PC-3 (cell line): Measurements from ENCODE around the gene HOOK1. TPM values are rescaled to one million over a fixed set of nuclear protein-coding genes. Genes with fewer than 3 reads are reported as not detected.
"Not testable (repeated sequence)": the region's sequence is repeated elsewhere in the genome, so short reads cannot be mapped to it uniquely, and the experiment has no call there.

Source experiments
- ATAC-seq: fragments of 200-7000 bp; cut with Tn5 transposase; 2 replicates; pipeline ENCODE4 v1.9.1; 2020; ENCODE audit warnings: mild to moderate bottlenecking, moderate library complexity
- BruUV-seq: library from RNA; stranded (reverse); fragments of 400-500 nt; replicated peaks from 2 replicates; lab custom pipeline; 2021; lab: Mats Ljungman, UMichigan
- CTCF ChIA-PET: fragments of 300-600 bp; sonication (Branson Sonifier 250); formaldehyde crosslinking; loops from one replicate; lab custom pipeline; 2022; ENCODE audit warnings: antibody characterized with exemption; lab: Charles Lee
- POLR2A ChIA-PET: fragments of 300-600 bp; sonication (Branson Sonifier 250); formaldehyde crosslinking; loops from one replicate; lab custom pipeline; 2022; ENCODE audit warnings: antibody characterized with exemption; ENCODE audit not compliant: unreplicated experiment; lab: Charles Lee
- DNase-seq: peaks from one replicate; pipeline ENCODE4 v3.0.0-alpha.2; 2015
- H2AFZ ChIP-seq: fragments of 300-600 bp; sonication (generic); 2 replicates; pipeline ENCODE4 v1.6.0; 2016; ENCODE audit warnings: antibody characterized with exemption, low read length
- H3F3A ChIP-seq: fragments of 300-600 bp; sonication (generic); one replicate; pipeline ENCODE4 v1.6.0; 2017; ENCODE audit warnings: antibody characterized with exemption, low read length, control low read depth, mild to moderate bottlenecking; ENCODE audit not compliant: unreplicated experiment
- H3K27ac ChIP-seq: fragments of 300-600 bp; sonication (generic); 2 replicates; pipeline ENCODE4 v1.5.1; 2016; ENCODE audit warnings: mild to moderate bottlenecking, low read length
- H3K27me3 ChIP-seq: fragments of 300-600 bp; sonication (generic); 2 replicates; pipeline ENCODE4 v1.6.1; 2016; ENCODE audit warnings: low read length, mixed read lengths
- H3K36me3 ChIP-seq: fragments of 300-600 bp; sonication (generic); 2 replicates; pipeline ENCODE4 v1.6.1; 2016; ENCODE audit warnings: low read depth, mixed run types, low read length, mixed read lengths
- H3K4me1 ChIP-seq: fragments of 300-600 bp; sonication (generic); 2 replicates; pipeline ENCODE4 v1.5.1; 2016; ENCODE audit warnings: low read length; ENCODE audit not compliant: insufficient read depth
- H3K4me2 ChIP-seq: fragments of 300-600 bp; sonication (generic); 2 replicates; pipeline ENCODE4 v1.6.0; 2016; ENCODE audit warnings: low read length
- H3K4me3 ChIP-seq: fragments of 300-600 bp; sonication (generic); 2 replicates; pipeline ENCODE4 v1.5.1; 2016; ENCODE audit warnings: mild to moderate bottlenecking, low read length, mixed read lengths
- H3K79me2 ChIP-seq: fragments of 300-600 bp; sonication (generic); 2 replicates; pipeline ENCODE4 v1.6.1; 2017; ENCODE audit warnings: low read length, mixed read lengths
- H3K9ac ChIP-seq: fragments of 300-600 bp; sonication (generic); 2 replicates; pipeline ENCODE4 v1.6.0; 2016; ENCODE audit warnings: mild to moderate bottlenecking, low read length
- H3K9me2 ChIP-seq: fragments of 300-600 bp; sonication (generic); replicated peaks from 2 replicates; pipeline ENCODE4 v1.6.1; 2016; ENCODE audit warnings: mixed run types, low read length, mixed read lengths
- H3K9me3 ChIP-seq: fragments of 300-600 bp; sonication (generic); 2 replicates; pipeline ENCODE4 v1.6.1; 2016; ENCODE audit warnings: low read length, mixed read lengths
- H4K20me1 ChIP-seq: fragments of 300-600 bp; sonication (generic); 2 replicates; pipeline ENCODE4 v1.6.1; 2016; ENCODE audit warnings: low read length, mixed read lengths
- CTCF ChIP-seq: fragments of 300-600 bp; sonication (generic); conservative IDR thresholded peaks from 2 replicates; pipeline ENCODE4 v1.5.1; 2017; ENCODE audit warnings: antibody characterized with exemption, low read depth, mild to moderate bottlenecking, low read length
- EZH2 ChIP-seq: fragments of 300-600 bp; sonication (generic); IDR thresholded peaks from one replicate; pipeline ENCODE4 v1.6.1; 2017; ENCODE audit warnings: antibody characterized with exemption, mild to moderate bottlenecking, low read length; ENCODE audit not compliant: unreplicated experiment
- EZH2phosphoT487 ChIP-seq: fragments of 300-600 bp; sonication (generic); IDR thresholded peaks from 2 replicates; pipeline ENCODE4 v1.6.1; 2018; ENCODE audit warnings: mild to moderate bottlenecking, antibody characterized with exemption, low read length, borderline replicate concordance
- intact Hi-C: fragments of 100-400 bp; cut with micrococcal nuclease; formaldehyde crosslinking; loops from 2 replicates; pipeline ENCODE4 v1.9.0; 2023
- total RNA-seq: library from RNA; depleted of rRNA; stranded (reverse); fragments of >200 nt; gene quantifications from 2 replicates; pipeline ENCODE4 v1.2.3, GENCODE V29; 2014

The HOOK1 gene
- total RNA-seq, 1 experiment from 2014 or later: 5.0 TPM

- Histone ChIP-seq H3K27me3 (peaks cover 4% of the 10 kb centered on the region; the same call in 1 of the 2 replicates), H2AFZ (no peak overlapping the region), H3K36me3 (no peaks in the 10 kb centered on the region), H3K9me3 (no peaks in the 10 kb centered on the region), H3K9me2 (no peaks in the 10 kb centered on the region), H3K4me1 (no peaks in the 10 kb centered on the region), H3K4me3 (no peak overlapping the region), H3K4me2 (no peak overlapping the region), H3F3A (no peaks in the 10 kb centered on the region), H3K9ac (no peak overlapping the region), H3K79me2 (no peaks in the 10 kb centered on the region), H3K27ac (no peak overlapping the region), H4K20me1 (no peaks in the 10 kb centered on the region)
- ChIA-PET POLR2A (no interaction called here), CTCF (no interaction called here)
- TF ChIP-seq EZH2: no peak
- TF ChIP-seq CTCF: no peak
- no peak for TF ChIP-seq EZH2phosphoT487
- no TSS peak for BruUV-seq
- no peak for ATAC-seq
- no peak for DNase-seq
- intact Hi-C loops: no loop called here
These were observed 102.5 kb downstream of the HOOK1 start for GRCh38 chr1:59917026-59917784.

GRCh38 chr1:59917785-59918180, 103.0 kb downstream of the HOOK1 start:
- no peak for DNase-seq
- CTCF ChIA-PET: no interaction called here
- no peaks in the 10 kb centered on the region for H3F3A ChIP-seq
- ATAC-seq: no peak
- no peak overlapping the region for H2AFZ ChIP-seq
- no peaks in the 10 kb centered on the region for H4K20me1 ChIP-seq
- no peaks in the 10 kb centered on the region for H3K79me2 ChIP-seq
- no peaks in the 10 kb centered on the region for H3K9me3 ChIP-seq
- TF ChIP-seq EZH2: no peak
- no peak for TF ChIP-seq EZH2phosphoT487
- TF ChIP-seq CTCF: no peak
- H3K36me3 ChIP-seq: no peaks in the 10 kb centered on the region
- no peak overlapping the region for H3K4me2 ChIP-seq
- POLR2A ChIA-PET: no interaction called here
- H3K27ac ChIP-seq: no peak overlapping the region
- BruUV-seq: no TSS peak
- no peaks in the 10 kb centered on the region for H3K9me2 ChIP-seq
- intact Hi-C loops: no loop called here
- peaks cover 7% of the 10 kb centered on the region for H3K27me3 ChIP-seq
- no peaks in the 10 kb centered on the region for H3K4me1 ChIP-seq
- no peak overlapping the region for H3K4me3 ChIP-seq
- no peak overlapping the region for H3K9ac ChIP-seq

GRCh38 chr1:59919746-59920145, 105.0 kb downstream of the HOOK1 start:
- no peaks in the 10 kb centered on the region for H3K9me2 ChIP-seq
- intact Hi-C loops: no loop called here
- TF ChIP-seq EZH2 (no peak), CTCF (no peak), EZH2phosphoT487 (no peak)
- ChIA-PET CTCF (no interaction called here), POLR2A (no interaction called here)
- H3K27me3 ChIP-seq: peaks cover 11% of the 10 kb centered on the region
- no peak overlapping the region for H3K4me2 ChIP-seq
- H3F3A ChIP-seq: no peaks in the 10 kb centered on the region
- H3K9me3 ChIP-seq: 0 out of 2 replicates have a peak, but pooled peaks cover under 1% of the 10 kb centered on the region
- no peak for ATAC-seq
- no peak overlapping the region for H2AFZ ChIP-seq
- no peak overlapping the region for H3K4me3 ChIP-seq
- no peak for DNase-seq
- H3K79me2 ChIP-seq: no peaks in the 10 kb centered on the region
- no peaks in the 10 kb centered on the region for H4K20me1 ChIP-seq
- no peak overlapping the region for H3K27ac ChIP-seq
- H3K36me3 ChIP-seq: no peaks in the 10 kb centered on the region
- BruUV-seq: no TSS peak
- no peaks in the 10 kb centered on the region for H3K4me1 ChIP-seq
- no peak overlapping the region for H3K9ac ChIP-seq

- H3K4me1 ChIP-seq, H3K9me3 ChIP-seq, H3K36me3 ChIP-seq, H2AFZ ChIP-seq, H4K20me1 ChIP-seq, H3K9ac ChIP-seq, ATAC-seq, intact Hi-C loops, H3F3A ChIP-seq, BruUV-seq, POLR2A ChIA-PET, H3K4me3 ChIP-seq, H3K4me2 ChIP-seq, H3K9me2 ChIP-seq, H3K79me2 ChIP-seq, CTCF ChIA-PET, H3K27ac ChIP-seq: not testable (repeated sequence)
- DNase-seq: peak; percentile 23
- H3K27me3 ChIP-seq: peaks cover 19% of the 10 kb centered on the region
These were observed 106.6 kb downstream of the HOOK1 start for GRCh38 chr1:59921258-59921899.
